Uterus (tissue), 4 donors: ENCODE results near the gene MAN1B1. TPM values are rescaled to one million over a fixed set of nuclear protein-coding genes. Genes with fewer than 3 reads are reported as not detected.

ENCODE experiments used
- DNase-seq, 2 donors: peaks; one replicate each; pipeline ENCODE4 v3.0.0-alpha.2; 2019 to 2020
- H3K27ac ChIP-seq, 2 donors: fragments of 200-600 bp; sonication (generic); 1 replicate in 1 of 2; 2 replicates in 1 of 2; pipeline ENCODE4 v1.5.1; 2016 to 2018
- H3K27me3 ChIP-seq, 2 donors: fragments of 200-600 bp; sonication (generic); one replicate each; pipeline ENCODE4 v1.5.1; 2018 to 2019; ENCODE audit warnings: control low read depth in 1 of 2
- H3K36me3 ChIP-seq, 2 donors: fragments of 200-600 bp; sonication (generic); one replicate each; pipeline ENCODE4 v1.5.1; 2019; ENCODE audit warnings: control low read depth in 1 of 2
- H3K4me1 ChIP-seq, 2 donors: fragments of 200-600 bp; sonication (generic); one replicate each; pipeline ENCODE4 v1.5.1; 2018 to 2019; ENCODE audit warnings: control low read depth in 1 of 2
- H3K4me3 ChIP-seq, 2 donors: fragments of 200-600 bp; sonication (generic); 1 replicate in 1 of 2; 2 replicates in 1 of 2; pipeline ENCODE4 v1.5.1; 2018 to 2019; ENCODE audit warnings: mild to moderate bottlenecking in 1 of 2
- H3K9me3 ChIP-seq, 2 donors: fragments of 200-600 bp; sonication (generic); one replicate each; pipeline ENCODE4 v1.5.1; 2019; ENCODE audit warnings: control low read depth in 1 of 2
- CTCF ChIP-seq, 4 experiments: fragments of 200-600 bp in 2 of 4; fragments of 450-650 bp in 2 of 4; sonication (generic) in 2 of 4; IDR thresholded peaks; one replicate each; pipeline ENCODE4 v1.5.1; 2016 to 2019; ENCODE audit warnings: antibody characterized with exemption in 4 of 4, mild to moderate bottlenecking in 2 of 4, moderate library complexity in 1 of 4
- POLR2A ChIP-seq, 2 donors: fragments of 450-650 bp; IDR thresholded peaks; one replicate each; pipeline ENCODE4 v1.6.1; 2016; ENCODE audit warnings: antibody characterized with exemption in 2 of 2, mild to moderate bottlenecking in 1 of 2, moderate library complexity in 1 of 2
- intact Hi-C: fragments of 100-400 bp; cut with DNase I; formaldehyde crosslinking; loops from one replicate; pipeline ENCODE4 v1.15.1; 2023; ENCODE audit warnings: low total_unique reads
- total RNA-seq, 4 donors: library from RNA; depleted of rRNA in 3 of 4; stranded (reverse); fragments of >200 nt in 3 of 4; gene quantifications; one replicate each; pipeline versions ENCODE4 v1.1.0 to v1.2.4, GENCODE V29; 2014 to 2023
- donor health status: DM: yes; HTN: yes; CAD: no.

Gene MAN1B1
- total RNA-seq, 4 donors from 2014 or later, result 32.9 to 65.0 (median 47.5) TPM

GRCh38 chr9:137040568-137040967 is 46.2 kb upstream of the MAN1B1 start:
- H3K36me3 ChIP-seq, result no peaks in the 10 kb centered on the region
- H3K27ac ChIP-seq, result no peak overlapping the region
- no peaks in the 10 kb centered on the region for H3K27me3 ChIP-seq
- no peaks in the 10 kb centered on the region for H3K9me3 ChIP-seq
- H3K4me1 ChIP-seq, result no peaks in the 10 kb centered on the region
- intact Hi-C loops, result no loop called here
- H3K4me3 ChIP-seq, result no peak overlapping the region
- no peak for DNase-seq
- no peak for TF ChIP-seq POLR2A (IDR thresholded peaks at IDR 0.05)
- no peak for TF ChIP-seq CTCF (IDR thresholded peaks at IDR 0.05)

- no peak for DNase-seq
- Histone ChIP-seq H3K27ac (no peak overlapping the region), H3K4me3 (no peak overlapping the region), H3K27me3 (no peaks in the 10 kb centered on the region), H3K9me3 (no peaks in the 10 kb centered on the region), H3K4me1 (peaks cover 0 to under 1% of the 10 kb centered on the region in 2 donors), H3K36me3 (no peaks in the 10 kb centered on the region)
- intact Hi-C loops, result no loop called here
- TF ChIP-seq POLR2A (IDR thresholded peaks at IDR 0.05), result no peak
- no peak for TF ChIP-seq CTCF (IDR thresholded peaks at IDR 0.05)
Observed at GRCh38 chr9:137041124-137041523, 45.7 kb upstream of the MAN1B1 start.

GRCh38 chr9:137042751-137043727 is 43.7 kb upstream of the MAN1B1 start:
- Histone ChIP-seq H3K4me1 (peaks cover 0 to 5% of the 10 kb centered on the region in 2 donors), H3K27me3 (no peaks in the 10 kb centered on the region), H3K9me3 (no peaks in the 10 kb centered on the region), H3K27ac (peak overlapping the region; percentile 36 to 50), H3K4me3 (no peak overlapping the region), H3K36me3 (no peaks in the 10 kb centered on the region)
- intact Hi-C loops, result no loop called here
- TF ChIP-seq POLR2A (IDR thresholded peaks at IDR 0.05), result peak in 1 of 2 donors; percentile 13
- TF ChIP-seq CTCF (IDR thresholded peaks at IDR 0.05), result no peak
- DNase-seq, result peak in 1 of 2 donors; percentile 68

- peaks cover 0 to 5% of the 10 kb centered on the region in 2 donors for H3K4me1 ChIP-seq
- peak overlapping the region; percentile 36 to 50 for H3K27ac ChIP-seq
- no peak for DNase-seq
- no peaks in the 10 kb centered on the region for H3K9me3 ChIP-seq
- intact Hi-C loops, result no loop called here
- H3K4me3 ChIP-seq, result no peak overlapping the region
- TF ChIP-seq POLR2A (IDR thresholded peaks at IDR 0.05), result no peak
- no peak for TF ChIP-seq CTCF (IDR thresholded peaks at IDR 0.05)
- peaks cover 0 to 6% of the 10 kb centered on the region in 2 donors for H3K27me3 ChIP-seq
- no peaks in the 10 kb centered on the region for H3K36me3 ChIP-seq
Observed at GRCh38 chr9:137044037-137044436, 42.7 kb upstream of the MAN1B1 start.

- H3K4me3 ChIP-seq, result peak overlapping the region; percentile 41 to 42
- H3K36me3 ChIP-seq, result no peaks in the 10 kb centered on the region
- H3K27me3 ChIP-seq, result peaks cover 0 to 12% of the 10 kb centered on the region in 2 donors
- H3K4me1 ChIP-seq, result peaks cover 0 to 5% of the 10 kb centered on the region in 2 donors
- TF ChIP-seq POLR2A (IDR thresholded peaks at IDR 0.05), result peak in 1 of 2 donors; percentile 15
- TF ChIP-seq CTCF (IDR thresholded peaks at IDR 0.05), result no peak
- peak in 1 of 2 donors; percentile 52 for DNase-seq
- H3K9me3 ChIP-seq, result no peaks in the 10 kb centered on the region
- H3K27ac ChIP-seq, result peak overlapping the region; percentile 36 to 50
- intact Hi-C loops, result no loop called here
Observed at GRCh38 chr9:137044502-137045177, 42.1 kb upstream of the MAN1B1 start.
